Measurements from ENCODE around the gene KRTAP10-10. TPM values are rescaled to one million over a fixed set of nuclear protein-coding genes. Genes with fewer than 3 reads are reported as not detected.
"Not testable (repeated sequence)": the region's sequence is repeated elsewhere in the genome, so short reads cannot be mapped to it uniquely, and the experiment has no call there.

KRTAP10-10 gene
- total and polyA plus RNA-seq, 2 donors, result not detected

DNA sequence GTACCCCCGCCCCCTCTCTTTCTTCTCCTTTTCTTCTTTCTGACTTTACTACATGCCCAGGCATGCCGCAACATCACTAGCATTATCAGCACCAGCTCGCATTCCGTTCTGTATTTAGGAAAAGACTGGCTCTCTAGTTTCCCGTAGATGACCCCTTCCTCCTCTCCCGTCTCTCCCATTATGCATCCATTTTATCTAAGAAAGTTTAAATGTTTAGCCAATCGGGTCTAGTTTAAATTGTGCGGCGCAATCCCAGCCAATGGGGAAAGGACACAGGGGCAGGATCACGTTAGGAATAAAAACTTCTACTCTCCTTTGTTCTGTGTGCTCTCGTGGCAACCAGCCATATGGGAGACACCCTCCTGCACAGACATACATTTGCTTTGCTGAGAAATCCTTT, 39.1 kb upstream of the KRTAP10-10 start:
- Histone ChIP-seq H3K4me1 (ENCODE audit: insufficient read depth) (no peaks in the 10 kb centered on the region), H3K36me3 (ENCODE audit: insufficient read depth) (no peaks in the 10 kb centered on the region), H3K4me3 (ENCODE audit: low read depth, low read length) (no peak overlapping the region), H3K27ac (ENCODE audit: low read depth) (no peak overlapping the region)
- WGBS, result 73% methylated on average over 11 of the region's 11 CpGs
- DNase-seq (ENCODE audit: extremely low spot score), result no peak

DNA sequence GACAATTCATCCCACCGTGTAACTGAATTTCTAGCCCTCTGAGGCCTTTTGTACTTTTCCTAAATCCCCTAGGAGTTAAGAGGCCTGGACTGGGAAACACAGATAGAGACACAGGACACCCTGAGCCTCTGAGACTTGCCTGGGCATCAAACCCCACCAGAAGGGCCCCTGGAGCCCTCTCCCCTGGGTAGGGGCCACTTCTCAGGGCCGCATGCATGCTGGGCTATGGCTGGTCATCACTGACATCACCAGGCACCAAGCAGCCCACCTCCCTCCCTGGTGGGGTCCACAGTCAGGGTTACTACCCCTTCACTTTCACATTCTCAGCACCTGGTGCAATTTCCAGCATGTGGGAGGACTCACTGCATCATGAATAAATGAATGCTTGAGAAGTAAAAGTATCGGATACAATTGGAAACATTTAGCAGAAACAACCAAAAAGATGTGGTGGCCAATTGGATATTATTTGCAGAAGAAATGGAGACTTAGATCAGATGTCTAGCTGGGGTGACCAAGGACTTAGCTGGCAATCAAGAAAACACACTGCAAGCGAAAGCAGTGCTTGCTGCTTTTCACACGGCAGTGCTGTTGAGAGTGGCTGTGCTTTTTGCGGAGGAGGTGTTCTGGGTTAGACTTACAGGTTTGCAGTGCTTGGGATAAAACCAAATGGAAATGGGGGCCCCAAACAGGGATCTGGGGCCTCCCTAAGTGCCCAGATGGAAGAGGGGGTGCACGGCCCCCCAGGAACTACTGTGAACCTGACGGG, 37.7 kb upstream of the KRTAP10-10 start:
- no peaks in the 10 kb centered on the region for H3K36me3 ChIP-seq (ENCODE audit: insufficient read depth)
- no peak overlapping the region for H3K27ac ChIP-seq (ENCODE audit: low read depth)
- H3K4me3 ChIP-seq (ENCODE audit: low read depth, low read length), result no peak overlapping the region
- WGBS, result 85% methylated on average over 8 of the region's 8 CpGs
- no peak for DNase-seq (ENCODE audit: extremely low spot score)
- no peaks in the 10 kb centered on the region for H3K4me1 ChIP-seq (ENCODE audit: insufficient read depth)

DNA sequence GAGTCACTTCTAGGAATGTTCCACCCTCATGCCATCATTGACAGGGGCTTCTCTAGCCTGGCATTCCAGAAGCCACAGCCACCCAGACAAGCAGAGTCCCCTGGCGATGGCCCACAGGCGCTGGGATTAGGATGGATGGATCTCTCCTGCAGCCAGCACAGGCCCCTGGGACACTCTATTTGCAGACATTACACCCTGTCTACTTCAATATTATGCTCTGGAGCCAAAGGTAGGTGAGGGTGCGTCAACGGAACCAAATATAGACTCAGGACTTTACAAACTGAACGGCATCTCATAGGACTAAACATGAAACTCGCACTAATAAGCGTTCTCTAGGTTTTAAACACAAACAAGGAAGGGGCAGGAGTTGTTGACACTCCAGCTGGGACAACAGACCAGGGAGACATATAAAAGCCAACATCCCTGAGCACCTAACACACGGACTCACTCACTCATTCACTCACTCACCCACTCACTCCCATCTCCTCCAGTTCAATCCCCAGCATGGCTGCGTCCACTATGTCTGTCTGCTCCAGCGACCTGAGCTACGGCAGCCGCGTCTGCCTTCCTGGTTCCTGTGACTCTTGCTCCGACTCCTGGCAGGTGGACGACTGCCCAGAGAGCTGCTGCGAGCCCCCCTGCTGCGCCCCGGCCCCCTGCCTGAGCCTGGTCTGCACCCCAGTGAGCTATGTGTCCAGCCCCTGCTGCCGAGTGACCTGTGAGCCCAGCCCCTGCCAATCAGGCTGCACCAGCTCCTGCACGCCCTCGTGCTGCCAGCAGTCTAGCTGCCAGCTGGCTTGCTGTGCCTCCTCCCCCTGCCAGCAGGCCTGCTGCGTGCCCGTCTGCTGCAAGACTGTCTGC, 36.8 kb upstream of the KRTAP10-10 start, which contains the start of gene KRTAP10-7:
KRTAP10-7 (plus strand) TSS at position 480 of the 861 bp plus-strand sequence; CDS start at position 505, 25 bp downstream.
- H3K27ac ChIP-seq (ENCODE audit: low read depth); H3K4me3 ChIP-seq (ENCODE audit: low read depth, low read length); H3K36me3 ChIP-seq (ENCODE audit: insufficient read depth); H3K4me1 ChIP-seq (ENCODE audit: insufficient read depth); DNase-seq (ENCODE audit: extremely low spot score): not testable (repeated sequence)
- 66% methylated on average over 23 of the region's 23 CpGs for whole genome bisulfite sequencing

DNA sequence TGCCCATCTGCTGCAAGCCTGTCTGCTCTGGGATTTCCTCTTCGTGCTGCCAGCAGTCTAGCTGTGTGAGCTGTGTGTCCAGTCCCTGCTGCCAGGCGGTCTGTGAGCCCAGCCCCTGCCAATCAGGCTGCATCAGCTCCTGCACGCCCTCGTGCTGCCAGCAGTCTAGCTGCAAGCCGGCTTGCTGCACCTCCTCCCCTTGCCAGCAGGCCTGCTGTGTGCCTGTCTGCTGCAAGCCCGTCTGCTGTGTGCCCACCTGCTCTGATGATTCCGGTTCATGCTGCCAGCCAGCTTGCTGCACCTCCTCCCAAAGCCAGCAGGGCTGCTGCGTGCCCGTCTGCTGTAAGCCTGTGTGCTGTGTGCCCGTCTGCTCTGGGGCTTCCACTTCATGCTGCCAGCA, 36.1 kb upstream of the KRTAP10-10 start:
- 67% methylated on average over 10 of the region's 10 CpGs for WGBS

DNA sequence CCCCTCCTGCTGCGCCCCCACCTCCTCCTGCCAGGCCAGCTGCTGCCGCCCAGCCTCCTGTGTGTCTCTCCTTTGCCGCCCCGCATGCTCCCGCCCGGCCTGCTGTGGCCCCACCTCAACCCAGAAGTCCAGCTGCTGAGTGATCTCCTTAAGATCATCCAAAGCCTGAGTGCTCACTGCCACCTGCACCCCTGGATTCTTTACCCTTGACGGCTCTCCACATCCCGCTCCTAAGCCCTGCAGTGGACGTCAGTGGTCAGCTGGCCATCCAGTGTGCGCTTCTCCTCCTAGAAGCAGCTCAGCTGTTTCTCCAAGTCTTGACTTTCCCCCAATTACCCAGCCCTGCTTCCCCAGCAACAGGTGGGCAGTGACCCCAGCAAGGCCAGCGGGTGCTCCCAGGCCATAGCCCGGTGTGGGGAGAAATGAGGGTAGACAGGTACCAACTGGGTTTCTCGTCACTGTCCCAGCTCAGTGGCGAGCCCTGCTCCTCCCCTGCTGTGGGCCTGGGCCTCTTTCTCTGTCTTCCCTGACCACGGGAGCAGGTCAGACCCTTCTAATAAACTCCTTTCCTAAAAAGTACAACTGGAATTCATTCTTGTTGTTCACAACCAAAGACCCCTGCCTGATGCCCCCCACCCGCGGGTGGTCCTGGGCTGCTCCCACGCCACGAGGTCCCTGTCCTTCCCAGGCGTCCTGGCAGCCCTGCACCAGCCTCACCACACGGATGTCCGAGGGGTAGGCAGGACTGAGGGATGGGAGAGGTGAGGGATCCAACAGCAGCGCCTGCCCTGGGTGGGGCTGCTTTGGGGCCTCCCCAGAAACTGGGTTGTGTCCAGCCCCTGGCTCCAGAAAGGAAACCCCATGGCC, 35.3 kb upstream of the KRTAP10-10 start:
- Histone ChIP-seq H3K27ac (ENCODE audit: low read depth) (no peak overlapping the region), H3K4me3 (ENCODE audit: low read depth, low read length) (no peak overlapping the region), H3K36me3 (ENCODE audit: insufficient read depth) (no peaks in the 10 kb centered on the region), H3K4me1 (ENCODE audit: insufficient read depth) (no peaks in the 10 kb centered on the region)
- 71% methylated on average over 23 of the region's 23 CpGs for WGBS
- DNase-seq (ENCODE audit: extremely low spot score), result no peak

More for the DNA sequence above, 36.1 kb upstream of the KRTAP10-10 start:
- H3K4me1 ChIP-seq (ENCODE audit: insufficient read depth); H3K27ac ChIP-seq (ENCODE audit: low read depth); H3K36me3 ChIP-seq (ENCODE audit: insufficient read depth); H3K4me3 ChIP-seq (ENCODE audit: low read depth, low read length); DNase-seq (ENCODE audit: extremely low spot score): not testable (repeated sequence)

DNA sequence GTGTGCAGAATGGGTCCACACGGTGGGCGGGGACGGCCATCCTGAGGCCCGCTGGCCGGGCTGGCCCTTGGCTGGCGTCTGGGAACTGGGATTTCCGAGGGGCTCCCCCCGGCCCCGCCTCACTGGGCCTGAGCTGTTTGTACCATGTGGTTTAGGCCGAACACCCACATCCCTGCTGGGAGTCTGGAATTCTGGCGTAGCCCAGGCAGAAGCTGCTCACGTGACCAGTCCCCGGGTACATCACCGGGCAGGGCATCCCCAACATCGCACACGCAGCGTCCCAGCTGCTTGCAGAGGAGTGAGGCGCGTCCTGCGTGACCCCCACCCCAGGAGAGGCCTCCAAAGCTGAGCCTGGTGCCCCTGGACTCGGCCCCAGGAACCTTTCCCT, 34.7 kb upstream of the KRTAP10-10 start:
- 75% methylated on average over 21 of the region's 21 CpGs for WGBS
- Histone ChIP-seq H3K4me1 (ENCODE audit: insufficient read depth) (no peaks in the 10 kb centered on the region), H3K27ac (ENCODE audit: low read depth) (no peak overlapping the region), H3K4me3 (ENCODE audit: low read depth, low read length) (no peak overlapping the region), H3K36me3 (ENCODE audit: insufficient read depth) (no peaks in the 10 kb centered on the region)
- DNase-seq (ENCODE audit: extremely low spot score), result no peak

DNA sequence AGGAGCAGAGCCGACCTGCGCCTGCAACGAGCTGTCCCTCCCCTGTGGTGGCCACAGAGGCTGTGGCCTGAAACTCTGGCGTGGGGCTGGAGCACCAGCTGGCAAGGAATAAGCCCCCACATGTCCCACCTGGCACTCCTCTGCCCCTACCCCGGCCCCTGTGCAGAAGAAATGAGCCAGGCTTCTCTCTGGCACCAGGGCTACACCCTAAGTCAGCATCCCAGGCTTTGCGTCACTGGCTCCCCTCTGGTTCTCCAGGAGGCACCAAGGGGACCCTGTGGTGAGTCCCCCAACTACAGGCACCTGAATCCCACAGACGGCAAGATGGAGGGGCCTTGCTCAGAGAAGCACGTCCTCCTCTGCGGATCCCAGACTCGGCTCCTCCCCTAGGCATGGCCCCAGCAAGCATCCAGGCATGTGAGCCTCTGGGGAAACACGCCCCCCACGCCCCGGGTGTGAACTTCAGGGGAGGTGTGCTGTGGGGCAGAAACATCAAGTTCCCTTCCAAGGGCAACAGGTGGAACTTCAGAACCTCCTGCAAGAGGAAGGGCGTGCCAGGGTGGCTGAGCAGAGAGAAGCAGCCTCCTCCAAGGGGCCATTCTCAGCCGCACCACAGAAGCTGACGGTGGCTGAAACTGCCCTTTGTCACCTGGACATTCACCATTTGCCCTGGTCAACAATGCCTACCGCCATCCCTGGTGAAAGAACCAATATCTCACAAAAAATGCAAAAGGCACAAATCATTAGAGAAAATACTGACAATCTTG, 33.9 kb upstream of the KRTAP10-10 start:
- no peak for DNase-seq (ENCODE audit: extremely low spot score)
- no peaks in the 10 kb centered on the region for H3K36me3 ChIP-seq (ENCODE audit: insufficient read depth)
- no peak overlapping the region for H3K4me3 ChIP-seq (ENCODE audit: low read depth, low read length)
- 57% methylated on average over 17 of the region's 17 CpGs for WGBS
- H3K27ac ChIP-seq (ENCODE audit: low read depth), result no peak overlapping the region
- no peaks in the 10 kb centered on the region for H3K4me1 ChIP-seq (ENCODE audit: insufficient read depth)

DNA sequence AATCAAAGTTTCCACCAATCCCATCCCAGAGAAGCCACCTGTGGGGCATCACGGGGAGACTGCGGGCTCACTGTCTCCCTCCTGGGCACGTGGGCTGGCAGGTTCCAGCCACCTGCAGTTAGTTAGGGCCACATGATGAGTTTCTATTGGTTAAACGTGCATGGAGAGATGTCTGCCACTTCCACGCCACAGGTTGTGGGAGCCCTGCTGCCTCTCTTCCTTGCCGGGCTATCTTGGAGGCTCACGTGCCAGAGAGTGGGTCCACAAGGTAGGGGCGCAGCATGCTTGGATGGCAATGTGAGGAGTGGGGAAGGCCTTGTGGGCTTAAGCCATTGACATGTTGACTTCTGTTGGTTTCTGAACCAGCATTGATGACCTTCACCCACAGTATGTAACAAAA, 33.2 kb upstream of the KRTAP10-10 start:
- H3K27ac ChIP-seq (ENCODE audit: low read depth), result no peak overlapping the region
- DNase-seq (ENCODE audit: extremely low spot score), result no peak
- 88% methylated on average over 8 of the region's 8 CpGs for WGBS
- H3K4me1 ChIP-seq (ENCODE audit: insufficient read depth), result no peaks in the 10 kb centered on the region
- H3K4me3 ChIP-seq (ENCODE audit: low read depth, low read length), result no peak overlapping the region
- no peaks in the 10 kb centered on the region for H3K36me3 ChIP-seq (ENCODE audit: insufficient read depth)

DNA sequence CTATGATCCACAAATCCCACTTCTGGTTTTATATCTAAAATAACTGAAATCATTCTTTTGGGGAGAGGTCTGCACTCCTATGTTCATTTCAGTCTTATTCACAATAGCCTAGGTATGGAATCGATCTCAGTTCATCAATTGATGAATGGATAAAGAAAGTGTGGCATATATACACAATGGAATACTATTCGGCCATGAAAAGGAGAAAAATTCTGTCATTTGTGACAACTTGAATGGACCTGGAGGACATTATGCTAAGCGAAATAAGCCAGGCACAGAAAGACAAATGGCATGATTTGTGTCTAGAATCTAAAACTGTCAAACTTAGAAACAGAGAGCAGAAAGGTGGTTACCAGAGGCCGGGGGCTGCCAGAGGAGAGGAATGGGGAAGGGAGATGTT, 30.7 kb upstream of the KRTAP10-10 start:
- DNase-seq (ENCODE audit: extremely low spot score), result no peak
- 76% methylated on average over 4 of the region's 4 CpGs for WGBS
- H3K36me3 ChIP-seq (ENCODE audit: insufficient read depth), result no peaks in the 10 kb centered on the region
- no peak overlapping the region for H3K4me3 ChIP-seq (ENCODE audit: low read depth, low read length)
- H3K27ac ChIP-seq (ENCODE audit: low read depth), result no peak overlapping the region
- no peaks in the 10 kb centered on the region for H3K4me1 ChIP-seq (ENCODE audit: insufficient read depth)

DNA sequence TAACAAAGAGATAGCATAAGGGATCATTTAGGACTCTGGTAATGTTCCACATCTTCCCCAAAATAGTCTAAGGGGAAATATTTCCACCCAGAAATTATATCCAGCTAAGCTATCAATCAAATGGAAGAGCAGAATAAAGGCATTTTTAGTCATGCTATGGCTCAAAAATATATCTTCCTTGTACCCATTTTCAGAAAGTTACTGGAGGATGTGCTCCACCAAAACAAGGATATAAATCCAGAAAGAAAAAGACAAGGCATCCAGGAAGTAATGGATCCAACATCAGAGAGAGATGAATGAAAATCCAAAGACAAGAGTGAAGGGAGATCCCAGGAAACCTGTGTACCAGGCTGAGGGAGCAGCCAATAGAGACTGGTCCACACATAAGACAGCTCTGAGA, 28.0 kb upstream of the KRTAP10-10 start:
- Histone ChIP-seq H3K4me3 (ENCODE audit: low read depth, low read length) (no peak overlapping the region), H3K36me3 (ENCODE audit: insufficient read depth) (no peaks in the 10 kb centered on the region)

DNA sequence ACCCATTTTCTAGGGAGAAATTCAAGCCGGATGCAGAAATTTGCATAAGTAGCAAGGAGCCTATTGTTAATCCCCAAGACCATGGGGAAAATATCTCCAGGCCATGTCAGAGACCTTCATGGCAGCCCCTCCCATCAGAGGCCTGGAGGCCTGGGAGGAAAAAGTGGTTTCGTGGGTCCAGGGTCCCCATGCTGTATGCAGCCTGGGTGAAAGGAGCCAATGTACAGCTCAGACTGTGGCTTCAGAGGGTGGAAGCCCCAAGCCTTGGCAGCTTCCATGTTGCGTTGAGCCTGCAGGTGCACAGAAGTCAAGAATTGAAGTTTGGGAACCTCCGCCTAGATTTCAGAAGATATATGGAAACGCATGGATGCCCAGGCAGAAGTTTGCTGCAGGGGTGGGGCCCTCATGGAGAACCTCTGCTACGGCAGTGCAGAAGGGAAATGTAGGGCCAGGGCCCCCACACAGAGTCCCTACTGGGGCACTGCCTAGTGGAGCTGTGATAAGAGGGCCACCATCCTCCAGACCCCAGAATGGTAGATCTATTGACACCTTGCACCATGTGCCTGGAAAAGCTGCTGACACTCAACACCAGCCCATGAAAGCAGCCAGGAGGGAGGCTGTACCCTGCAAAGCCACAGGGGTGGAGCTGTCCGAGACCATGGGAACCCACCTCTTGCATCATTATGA, 26.9 kb upstream of the KRTAP10-10 start:
- not testable (repeated sequence) for H3K36me3 ChIP-seq (ENCODE audit: insufficient read depth); H3K27ac ChIP-seq (ENCODE audit: low read depth); H3K4me3 ChIP-seq (ENCODE audit: low read depth, low read length); DNase-seq (ENCODE audit: extremely low spot score); H3K4me1 ChIP-seq (ENCODE audit: insufficient read depth)
- 92% methylated on average over 7 of the region's 7 CpGs for WGBS

More for the DNA sequence above, 28.0 kb upstream of the KRTAP10-10 start:
- H3K27ac ChIP-seq (ENCODE audit: low read depth), result no peak overlapping the region
- DNase-seq (ENCODE audit: extremely low spot score), result no peak
- H3K4me1 ChIP-seq (ENCODE audit: insufficient read depth), result no peaks in the 10 kb centered on the region

DNA sequence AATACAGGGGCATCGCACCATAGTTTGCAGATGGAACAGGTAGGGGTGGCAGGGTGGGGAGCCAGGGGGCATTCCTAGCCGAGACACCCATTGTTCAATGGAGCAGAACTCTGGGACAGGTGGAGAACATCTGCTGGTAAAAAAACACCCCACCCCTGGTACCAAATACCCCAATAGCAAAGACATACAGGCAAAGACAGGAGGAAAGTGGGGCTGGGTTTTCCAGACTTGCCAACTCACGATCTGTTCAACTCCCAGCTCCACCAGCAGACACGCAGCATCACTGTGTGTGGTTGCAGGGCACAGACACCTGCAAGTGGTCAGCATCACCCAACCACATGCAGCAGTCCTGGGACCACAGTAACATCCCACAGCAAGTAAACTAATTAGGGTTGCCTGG, 25.6 kb upstream of the KRTAP10-10 start:
- no peak for DNase-seq (ENCODE audit: extremely low spot score)
- no peak overlapping the region for H3K4me3 ChIP-seq (ENCODE audit: low read depth, low read length)
- H3K4me1 ChIP-seq (ENCODE audit: insufficient read depth), result no peaks in the 10 kb centered on the region
- no peak overlapping the region for H3K27ac ChIP-seq (ENCODE audit: low read depth)
- H3K36me3 ChIP-seq (ENCODE audit: insufficient read depth), result no peaks in the 10 kb centered on the region
- 85% methylated on average over 4 of the region's 4 CpGs for WGBS

Data from urinary bladder (tissue), 4 donors.